Hepatocyte (in vitro differentiated cells): ENCODE results near the gene ZNF879.

Experiments
- EZH2phosphoT487 ChIP-seq: fragments of 200-600 bp; sonication (generic); IDR thresholded peaks from one replicate; pipeline ENCODE4 v1.6.1; 2018; ENCODE audit warnings: antibody characterized with exemption, mild to moderate bottlenecking, low read depth, moderate library complexity; ENCODE audit not compliant: unreplicated experiment, severe bottlenecking
- TF ChIP-seq, protein P1 (sequence below): fragments of 200-600 bp; sonication (generic); IDR thresholded peaks from 2 replicates; pipeline ENCODE4 v1.5.1; 2016; ENCODE audit warnings: antibody characterized with exemption, mild to moderate bottlenecking; ENCODE audit not compliant: poor library complexity

DNA sequence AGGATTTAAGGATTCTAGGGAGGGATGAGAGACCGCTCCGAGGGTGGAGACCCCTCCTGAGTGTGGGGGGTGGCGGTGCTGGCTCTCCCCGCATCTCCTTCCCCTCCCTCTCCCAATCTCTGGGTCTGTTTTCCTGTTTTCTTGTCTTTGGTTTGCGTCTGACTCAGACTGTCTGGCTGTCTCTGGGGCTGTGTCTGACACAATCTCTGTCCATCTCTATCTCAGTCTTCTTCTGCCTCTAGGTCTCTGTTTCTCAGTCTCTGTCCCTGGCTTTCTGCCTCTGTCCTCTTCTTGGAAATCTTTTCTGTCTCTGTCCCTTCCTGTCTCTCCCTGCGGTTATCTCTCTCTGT, 28.3 kb upstream of the ZNF879 start:
- TF ChIP-seq, protein P1, sequence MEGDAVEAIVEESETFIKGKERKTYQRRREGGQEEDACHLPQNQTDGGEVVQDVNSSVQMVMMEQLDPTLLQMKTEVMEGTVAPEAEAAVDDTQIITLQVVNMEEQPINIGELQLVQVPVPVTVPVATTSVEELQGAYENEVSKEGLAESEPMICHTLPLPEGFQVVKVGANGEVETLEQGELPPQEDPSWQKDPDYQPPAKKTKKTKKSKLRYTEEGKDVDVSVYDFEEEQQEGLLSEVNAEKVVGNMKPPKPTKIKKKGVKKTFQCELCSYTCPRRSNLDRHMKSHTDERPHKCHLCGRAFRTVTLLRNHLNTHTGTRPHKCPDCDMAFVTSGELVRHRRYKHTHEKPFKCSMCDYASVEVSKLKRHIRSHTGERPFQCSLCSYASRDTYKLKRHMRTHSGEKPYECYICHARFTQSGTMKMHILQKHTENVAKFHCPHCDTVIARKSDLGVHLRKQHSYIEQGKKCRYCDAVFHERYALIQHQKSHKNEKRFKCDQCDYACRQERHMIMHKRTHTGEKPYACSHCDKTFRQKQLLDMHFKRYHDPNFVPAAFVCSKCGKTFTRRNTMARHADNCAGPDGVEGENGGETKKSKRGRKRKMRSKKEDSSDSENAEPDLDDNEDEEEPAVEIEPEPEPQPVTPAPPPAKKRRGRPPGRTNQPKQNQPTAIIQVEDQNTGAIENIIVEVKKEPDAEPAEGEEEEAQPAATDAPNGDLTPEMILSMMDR, result no peak
- no peak for TF ChIP-seq EZH2phosphoT487
